MM.1S (cell line): ENCODE data around the gene SLC7A6.

ENCODE experiments used
- DNase-seq: peaks from one replicate; pipeline ENCODE4 v3.0.0-alpha.2; 2015
- H2AFZ ChIP-seq: fragments of 300-600 bp; sonication (generic); 2 replicates; pipeline ENCODE4 v1.6.0; 2016; ENCODE audit warnings: antibody characterized with exemption, low read length
- H3F3A ChIP-seq: fragments of 300-600 bp; sonication (generic); 2 replicates; pipeline ENCODE4 v1.6.1; 2016; ENCODE audit warnings: mild to moderate bottlenecking, antibody characterized with exemption, low read length, moderate library complexity, mixed read lengths; ENCODE audit not compliant: insufficient read depth
- H3K27ac ChIP-seq: fragments of 300-600 bp; sonication (generic); 2 replicates; pipeline ENCODE4 v1.5.1; 2016; ENCODE audit warnings: mild to moderate bottlenecking, low read length
- H3K27me3 ChIP-seq: fragments of 300-600 bp; sonication (generic); replicated peaks from 2 replicates; pipeline ENCODE4 v1.6.0; 2016; ENCODE audit warnings: low read length; ENCODE audit not compliant: insufficient read depth
- H3K36me3 ChIP-seq: fragments of 300-600 bp; sonication (generic); replicated peaks from 2 replicates; pipeline ENCODE4 v1.6.1; 2016; ENCODE audit warnings: mild to moderate bottlenecking, low read length, mixed read lengths; ENCODE audit not compliant: insufficient read depth
- H3K4me1 ChIP-seq: fragments of 300-600 bp; sonication (generic); 2 replicates; pipeline ENCODE4 v1.6.1; 2016; ENCODE audit warnings: low read length, mixed read lengths
- H3K4me2 ChIP-seq: fragments of 300-600 bp; sonication (generic); 2 replicates; pipeline ENCODE4 v1.6.0; 2016; ENCODE audit warnings: low read depth, low read length
- H3K4me3 ChIP-seq: fragments of 300-600 bp; sonication (generic); 2 replicates; pipeline ENCODE4 v1.5.1; 2016; ENCODE audit warnings: low read length, mixed read lengths
- H3K79me2 ChIP-seq: fragments of 300-600 bp; sonication (generic); 2 replicates; pipeline ENCODE4 v1.6.1; 2016; ENCODE audit warnings: mixed run types, low read length, mixed read lengths
- H3K9ac ChIP-seq: fragments of 300-600 bp; sonication (generic); 2 replicates; pipeline ENCODE4 v1.6.1; 2016; ENCODE audit warnings: low read length, mixed read lengths
- H3K9me2 ChIP-seq: fragments of 300-600 bp; sonication (generic); replicated peaks from 2 replicates; pipeline ENCODE4 v1.6.1; 2016; ENCODE audit warnings: mild to moderate bottlenecking, low read length, mixed read lengths; ENCODE audit not compliant: insufficient read depth
- H3K9me3 ChIP-seq: fragments of 300-600 bp; sonication (generic); replicated peaks from 2 replicates; pipeline ENCODE4 v1.6.1; 2016; ENCODE audit warnings: mild to moderate bottlenecking, low read length, mixed read lengths; ENCODE audit not compliant: insufficient read depth
- H4K20me1 ChIP-seq: fragments of 300-600 bp; sonication (generic); 2 replicates; pipeline ENCODE4 v1.6.1; 2016; ENCODE audit warnings: mild to moderate bottlenecking, low read length, moderate library complexity, mixed read lengths; ENCODE audit not compliant: insufficient read depth
- CTCF ChIP-seq: fragments of 300-600 bp; sonication (generic); IDR thresholded peaks from 2 replicates; pipeline ENCODE4 v1.5.1; 2016; ENCODE audit warnings: antibody characterized with exemption, low read length, mixed read lengths
- EZH2 ChIP-seq: fragments of 300-600 bp; sonication (generic); optimal IDR thresholded peaks from 2 replicates; pipeline ENCODE3; 2017; ENCODE audit warnings: low read depth, mild to moderate bottlenecking, antibody characterized with exemption, low read length, mixed read lengths
- EZH2phosphoT487 ChIP-seq: fragments of 300-600 bp; sonication (generic); IDR thresholded peaks from 2 replicates; pipeline ENCODE4 v1.6.1; 2018; ENCODE audit warnings: antibody characterized with exemption, low read length

SLC7A6 gene

GRCh38 chr16:68236826-68237242 is 27.5 kb upstream of the SLC7A6 start:
- Histone ChIP-seq H3K27me3 (no peaks in the 10 kb centered on the region), H3F3A (peaks cover 9% of the 10 kb centered on the region), H3K4me1 (peaks cover 17% of the 10 kb centered on the region), H4K20me1 (no peaks in the 10 kb centered on the region), H3K9ac (peak overlapping the region; percentile 63), H3K9me2 (no peaks in the 10 kb centered on the region), H3K4me2 (peak overlapping the region; percentile 98), H2AFZ (peak overlapping the region; percentile 90), H3K79me2 (no peaks in the 10 kb centered on the region), H3K4me3 (peak overlapping the region; percentile 66), H3K9me3 (no peaks in the 10 kb centered on the region), H3K27ac (peak overlapping the region; percentile 45; the same call in 1 of the 2 replicates), H3K36me3 (no peaks in the 10 kb centered on the region)
- TF ChIP-seq EZH2, result no peak
- TF ChIP-seq EZH2phosphoT487, result no peak
- TF ChIP-seq CTCF, result no peak
- no peak for DNase-seq

- Histone ChIP-seq H3K27ac (peak overlapping the region; percentile 62; the same call in 1 of the 2 replicates), H3K9me2 (no peaks in the 10 kb centered on the region), H2AFZ (peak overlapping the region; percentile 90), H3F3A (peaks cover 9% of the 10 kb centered on the region), H3K9ac (peak overlapping the region; percentile 68), H3K79me2 (no peaks in the 10 kb centered on the region), H3K4me1 (peaks cover 17% of the 10 kb centered on the region), H3K4me3 (peak overlapping the region; percentile 66), H3K9me3 (no peaks in the 10 kb centered on the region), H3K27me3 (no peaks in the 10 kb centered on the region), H4K20me1 (no peaks in the 10 kb centered on the region), H3K36me3 (no peaks in the 10 kb centered on the region), H3K4me2 (peak overlapping the region; percentile 98)
- peak; percentile 98 for DNase-seq
- TF ChIP-seq EZH2, result no peak
- TF ChIP-seq EZH2phosphoT487, result no peak
- no peak for TF ChIP-seq CTCF
Observed at GRCh38 chr16:68237243-68238028, 26.9 kb upstream of the SLC7A6 start.

GRCh38 chr16:68238029-68238345 is 26.3 kb upstream of the SLC7A6 start:
- peaks cover 17% of the 10 kb centered on the region for H3K4me1 ChIP-seq
- no peak for DNase-seq
- H2AFZ ChIP-seq, result peak overlapping the region; percentile 71
- H3K9me3 ChIP-seq, result no peaks in the 10 kb centered on the region
- H3K79me2 ChIP-seq, result no peaks in the 10 kb centered on the region
- peak overlapping the region; percentile 68 for H3K9ac ChIP-seq
- no peaks in the 10 kb centered on the region for H3K36me3 ChIP-seq
- no peaks in the 10 kb centered on the region for H3K9me2 ChIP-seq
- H3F3A ChIP-seq, result peaks cover 9% of the 10 kb centered on the region
- H3K4me3 ChIP-seq, result peak overlapping the region; percentile 62
- no peaks in the 10 kb centered on the region for H3K27me3 ChIP-seq
- peak overlapping the region; percentile 62; the same call in 1 of the 2 replicates for H3K27ac ChIP-seq
- H4K20me1 ChIP-seq, result no peaks in the 10 kb centered on the region
- no peak for TF ChIP-seq CTCF
- TF ChIP-seq EZH2, result no peak
- no peak for TF ChIP-seq EZH2phosphoT487
- H3K4me2 ChIP-seq, result peak overlapping the region; percentile 98
